ENCODE measurements around the gene OBSL1. TPM values are rescaled to one million over a fixed set of nuclear protein-coding genes. Genes with fewer than 3 reads are reported as not detected.

OBSL1 gene
- polyA plus RNA-seq, 3 donors = 0.09 TPM; not detected in 2

DNA sequence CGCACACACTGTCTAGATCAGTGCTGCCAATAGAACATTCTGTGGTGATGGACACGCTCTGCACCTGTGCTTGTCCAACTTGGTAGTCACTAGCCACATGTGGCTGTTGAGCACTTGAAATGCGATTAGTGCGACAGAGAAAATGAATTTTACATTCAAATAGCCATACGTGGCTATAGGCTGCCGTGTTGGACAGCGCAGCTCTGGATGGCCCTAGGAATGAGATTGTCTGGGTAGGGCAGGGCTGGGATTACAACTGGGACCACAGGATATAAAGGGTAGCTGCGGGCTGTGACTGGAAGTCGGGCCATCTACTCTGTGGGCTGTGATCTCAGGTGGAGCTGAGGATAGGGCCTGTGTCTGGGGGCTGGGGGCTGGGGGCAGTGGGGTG lies 51.8 kb downstream of the OBSL1 start:
- no peak overlapping the region for H2AFZ ChIP-seq (ENCODE audit: insufficient read depth, low read depth, low read length, poor library complexity, severe bottlenecking)
- peaks cover 0 to 6% of the 10 kb centered on the region in 2 donors for H3K36me3 Mint-ChIP-seq

DNA sequence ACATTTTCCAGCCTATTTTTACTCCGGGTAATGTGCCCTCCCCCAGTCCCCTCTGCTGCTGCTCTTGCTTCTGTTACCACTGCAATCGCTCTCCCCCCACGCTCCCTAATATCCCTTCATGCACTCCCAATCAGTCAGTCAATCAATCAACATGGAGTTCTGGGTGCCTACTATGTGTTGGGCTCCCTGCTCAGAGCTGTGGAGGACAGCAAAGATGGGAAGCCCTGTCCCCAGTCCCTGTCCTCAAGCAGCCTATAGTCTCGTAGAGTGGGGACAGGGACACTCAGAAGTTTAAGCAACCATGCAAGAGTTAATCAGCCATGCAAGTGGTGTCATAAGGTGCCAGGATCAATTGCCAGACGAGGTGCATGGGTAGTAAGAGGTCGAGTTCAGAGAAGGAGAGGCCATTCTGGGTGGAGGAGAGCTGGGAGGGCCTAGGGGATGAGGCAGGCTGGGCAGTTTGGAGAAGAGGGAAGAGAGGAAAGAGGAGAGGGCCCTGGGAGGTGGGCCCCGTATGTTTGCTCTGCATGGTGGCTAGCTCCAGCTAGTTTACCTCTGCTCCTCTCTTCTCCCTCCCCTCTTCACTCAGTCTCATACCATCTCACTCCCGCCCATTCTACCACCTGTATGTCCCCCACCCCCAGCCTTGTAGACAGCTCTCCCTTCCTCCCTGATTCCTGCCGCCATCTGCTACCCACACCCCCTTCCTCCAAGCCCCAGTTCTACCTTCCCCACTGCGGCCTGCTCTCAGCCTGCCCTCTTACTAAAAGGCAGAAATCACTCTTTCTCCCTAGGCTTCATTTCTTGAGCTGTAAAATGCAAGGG lies 53.2 kb downstream of the OBSL1 start:
- peaks cover 0 to 15% (median 3%) of the 10 kb centered on the region in 7 donors for H3K9me3 Mint-ChIP-seq
- peaks cover 0 to 13% of the 10 kb centered on the region in 2 donors for H3K9me3 ChIP-seq (replicated peaks in 1 of 2; ENCODE audit: control insufficient read depth in 1 of 2, insufficient read depth in 1 of 2, low read length in 2 of 2)
- H3K27ac Mint-ChIP-seq = peak overlapping the region in 1 of 7 donors; percentile 31
- peaks cover 5% of the 10 kb centered on the region for H3K4me1 Mint-ChIP-seq
- no peaks in the 10 kb centered on the region for H3K79me2 ChIP-seq (ENCODE audit: insufficient read depth, low read length)
- H3K27me3 ChIP-seq (ENCODE audit: control insufficient read depth in 2 of 2, insufficient read depth in 2 of 2, low read length in 2 of 2) = peaks cover 26 to 74% of the 10 kb centered on the region in 2 donors
- TF ChIP-seq, protein P1, sequence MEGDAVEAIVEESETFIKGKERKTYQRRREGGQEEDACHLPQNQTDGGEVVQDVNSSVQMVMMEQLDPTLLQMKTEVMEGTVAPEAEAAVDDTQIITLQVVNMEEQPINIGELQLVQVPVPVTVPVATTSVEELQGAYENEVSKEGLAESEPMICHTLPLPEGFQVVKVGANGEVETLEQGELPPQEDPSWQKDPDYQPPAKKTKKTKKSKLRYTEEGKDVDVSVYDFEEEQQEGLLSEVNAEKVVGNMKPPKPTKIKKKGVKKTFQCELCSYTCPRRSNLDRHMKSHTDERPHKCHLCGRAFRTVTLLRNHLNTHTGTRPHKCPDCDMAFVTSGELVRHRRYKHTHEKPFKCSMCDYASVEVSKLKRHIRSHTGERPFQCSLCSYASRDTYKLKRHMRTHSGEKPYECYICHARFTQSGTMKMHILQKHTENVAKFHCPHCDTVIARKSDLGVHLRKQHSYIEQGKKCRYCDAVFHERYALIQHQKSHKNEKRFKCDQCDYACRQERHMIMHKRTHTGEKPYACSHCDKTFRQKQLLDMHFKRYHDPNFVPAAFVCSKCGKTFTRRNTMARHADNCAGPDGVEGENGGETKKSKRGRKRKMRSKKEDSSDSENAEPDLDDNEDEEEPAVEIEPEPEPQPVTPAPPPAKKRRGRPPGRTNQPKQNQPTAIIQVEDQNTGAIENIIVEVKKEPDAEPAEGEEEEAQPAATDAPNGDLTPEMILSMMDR (IDR thresholded peaks at IDR 0.05) = no peak
- no peak overlapping the region for H3K4me2 ChIP-seq (replicated peaks; ENCODE audit: extremely low read depth, low read length, poor library complexity, severe bottlenecking)
- no peak overlapping the region for H3K4me3 ChIP-seq (replicated peaks in 1 of 3; ENCODE audit: low read depth in 2 of 3, low read length in 3 of 3)
- H3K27ac ChIP-seq (ENCODE audit: low read depth in 1 of 2, low read length in 2 of 2) = no peak overlapping the region
- peaks cover 0 to 8% of the 10 kb centered on the region in 2 donors for H3K36me3 Mint-ChIP-seq
- no peaks in the 10 kb centered on the region for H3K4me1 ChIP-seq (ENCODE audit: control insufficient read depth in 1 of 2, insufficient read depth in 2 of 2, low read length in 2 of 2)
- no peak overlapping the region for H3K4me3 Mint-ChIP-seq
- H3K36me3 ChIP-seq (replicated peaks in 1 of 2; ENCODE audit: control insufficient read depth in 1 of 2, insufficient read depth in 2 of 2, low read length in 2 of 2) = no peaks in the 10 kb centered on the region
- H4K20me1 ChIP-seq (ENCODE audit: insufficient read depth, low read length) = no peaks in the 10 kb centered on the region
- intact Hi-C loops (cut with micrococcal nuclease) = no loop called here
- 79% methylated on average over 8 of the region's 10 CpGs for WGBS (ENCODE audit: insufficient coverage)
- peaks cover 68 to 88% (median 68%) of the 10 kb centered on the region in 3 donors for H3K27me3 Mint-ChIP-seq (ENCODE audit: low read depth in 3 of 3)
- no peak overlapping the region for H2AFZ ChIP-seq (ENCODE audit: insufficient read depth, low read depth, low read length, poor library complexity, severe bottlenecking)
- no peak overlapping the region for H3K9ac ChIP-seq (ENCODE audit: insufficient read depth, low read length, poor library complexity, severe bottlenecking)
- DNase-seq = no peak

More for the DNA sequence above, 51.8 kb downstream of the OBSL1 start:
- Histone ChIP-seq H3K36me3 (replicated peaks in 1 of 2; ENCODE audit: control insufficient read depth in 1 of 2, insufficient read depth in 2 of 2, low read length in 2 of 2) (no peaks in the 10 kb centered on the region), H3K79me2 (ENCODE audit: insufficient read depth, low read length) (no peaks in the 10 kb centered on the region), H3K9me3 (replicated peaks in 1 of 2; ENCODE audit: control insufficient read depth in 1 of 2, insufficient read depth in 1 of 2, low read length in 2 of 2) (peaks cover 0 to 14% of the 10 kb centered on the region in 2 donors), H3K4me2 (replicated peaks; ENCODE audit: extremely low read depth, low read length, poor library complexity, severe bottlenecking) (no peak overlapping the region), H3K27me3 (ENCODE audit: control insufficient read depth in 2 of 2, insufficient read depth in 2 of 2, low read length in 2 of 2) (peaks cover 33 to 74% of the 10 kb centered on the region in 2 donors), H4K20me1 (ENCODE audit: insufficient read depth, low read length) (no peaks in the 10 kb centered on the region), H3K9ac (ENCODE audit: insufficient read depth, low read length, poor library complexity, severe bottlenecking) (no peak overlapping the region), H3K4me1 (ENCODE audit: control insufficient read depth in 1 of 2, insufficient read depth in 2 of 2, low read length in 2 of 2) (no peaks in the 10 kb centered on the region), H3K4me3 (replicated peaks in 1 of 3; ENCODE audit: low read depth in 2 of 3, low read length in 3 of 3) (no peak overlapping the region), H3K27ac (ENCODE audit: low read depth in 1 of 2, low read length in 2 of 2) (no peak overlapping the region)
- Mint-ChIP-seq H3K27me3 (ENCODE audit: low read depth in 3 of 3) (peaks cover 68 to 87% (median 68%) of the 10 kb centered on the region in 3 donors), H3K4me1 (peaks cover 2% of the 10 kb centered on the region), H3K27ac (no peak overlapping the region), H3K9me3 (peaks cover 0 to 11% (median 0%) of the 10 kb centered on the region in 7 donors), H3K4me3 (no peak overlapping the region)
- intact Hi-C loops (cut with micrococcal nuclease) = no loop called here
- DNase-seq = no peak
- WGBS (ENCODE audit: insufficient coverage) = 98% methylated on average over 7 of the region's 9 CpGs
- TF ChIP-seq, protein P1 (IDR thresholded peaks at IDR 0.05) = no peak

Data from CD14-positive monocyte (primary cell).